Posterior vena cava (tissue), 2 donors: ENCODE data around the gene CARD8. TPM values are rescaled to one million over a fixed set of nuclear protein-coding genes. Genes with fewer than 3 reads are reported as not detected.
"Not testable (repeated sequence)": the region's sequence is repeated elsewhere in the genome, so short reads cannot be mapped to it uniquely, and the experiment has no call there.

Experiments used
- DNase-seq: peaks from one replicate; pipeline ENCODE4 v3.0.0-alpha.2; 2020; ENCODE audit warnings: low spot score
- intact Hi-C, 2 donors: fragments of 100-400 bp; cut with DNase I; formaldehyde crosslinking; loops; one replicate each; pipeline versions ENCODE4 v1.14.1 to v1.14.2; 2022 to 2023
- long read RNA-seq, 2 donors: library from polyadenylated mRNA; unstranded; transcript quantifications; one replicate each; pipeline ENCODE4 v2.0.0, GENCODE V29; 2020 to 2021
- total RNA-seq, 2 donors: library from RNA; stranded (reverse); fragmentation: NEBNext Ultra II Directional; extraction: Animal tissue kit (Norgen Biotek cat#: 25700); gene quantifications; one replicate each; pipeline ENCODE4 v1.2.1, GENCODE V29; 2021
- donor health status: DM: yes; HTN: yes; CAD: no.
- donor health status: DM: yes; HTN: yes; CAD: no.

Gene CARD8
- 10 to 100 TPM; 44.0 to 54.2 TPM for total RNA-seq
- long read RNA-seq, donor 1, partial matches to known transcripts = 1 of 4 reads
- long read RNA-seq, donor 1, other reads (novel, unspliced or antisense) = 2 of 4 reads
- long read RNA-seq, donor 2, partial matches to known transcripts = 3 of 10 reads
- long read RNA-seq, donor 2, other reads (novel, unspliced or antisense) = 5 of 10 reads

GRCh38 chr19:48255376-48256303 lies at the start of gene CARD8:
CARD8 (minus strand) TSS chr19:48255912; CDS start chr19:48241020, 14,892 bp downstream.
- intact Hi-C loops = no loop called here

DNA sequence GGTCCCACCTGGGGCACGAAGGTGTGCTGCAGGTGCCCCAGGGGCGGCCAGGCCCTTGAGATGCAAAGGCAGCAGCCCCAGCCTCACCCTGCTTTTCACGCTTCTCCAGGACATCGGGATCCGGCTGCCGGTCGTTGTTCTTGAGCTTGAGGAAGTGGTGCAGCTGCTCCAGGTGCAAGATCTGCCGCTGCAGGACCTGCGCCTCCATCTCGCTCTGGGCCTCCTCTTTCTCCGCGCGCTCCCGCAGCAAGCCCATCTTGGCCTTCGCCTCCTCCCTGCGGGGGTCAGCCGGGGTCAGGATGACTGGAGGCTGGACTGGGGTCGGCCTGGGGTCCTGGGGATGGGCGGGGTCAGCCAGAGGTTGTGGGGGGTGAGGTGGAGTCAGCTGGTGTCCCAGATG lies 48.2 kb upstream of the CARD8 start:
- DNase-seq = no peak
- intact Hi-C loops = no loop called here

More at GRCh38 chr19:48255376-48256303, at the start of gene CARD8:
- peak; percentile 89 for DNase-seq

DNA sequence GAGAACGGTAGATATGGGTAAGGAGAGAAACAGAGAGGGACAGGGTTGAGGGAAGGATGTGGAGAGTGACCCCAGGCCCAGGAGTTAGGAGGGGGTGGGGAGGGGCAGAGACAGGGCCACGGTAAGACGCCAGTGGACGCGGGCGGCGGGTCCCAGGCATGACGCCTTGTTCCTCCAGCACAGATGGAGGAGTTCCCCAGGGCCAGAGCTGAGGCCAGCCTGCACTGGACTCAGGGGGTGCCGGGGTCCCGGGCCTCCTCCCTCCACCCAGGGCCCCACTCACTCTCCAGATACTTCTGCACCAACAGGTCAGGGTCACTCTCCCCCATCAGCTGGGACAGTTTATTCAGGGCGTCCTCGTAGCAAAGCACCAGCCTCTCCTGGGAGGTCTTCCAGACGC lies 47.7 kb upstream of the CARD8 start:
- intact Hi-C loops = no loop called here
- no peak for DNase-seq

DNA sequence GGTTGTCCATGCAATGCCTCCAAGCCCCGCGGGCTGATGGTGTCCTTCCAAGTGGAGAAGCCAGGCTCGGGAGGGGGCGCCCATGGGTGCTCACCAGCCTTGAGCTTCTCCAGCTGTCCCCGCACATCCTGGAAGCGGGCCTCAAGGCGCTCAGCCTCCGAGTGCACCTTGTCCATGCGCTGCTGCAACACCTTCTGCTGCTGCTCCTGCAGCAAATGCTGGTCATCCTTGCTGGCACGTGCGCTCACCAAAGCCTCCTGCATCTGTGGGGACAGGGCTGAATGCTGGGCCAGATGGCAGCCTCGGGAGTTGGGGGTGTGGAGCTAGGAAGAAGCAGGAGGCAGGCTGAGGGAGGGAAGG lies 46.9 kb upstream of the CARD8 start:
- intact Hi-C loops = no loop called here
- no peak for DNase-seq

DNA sequence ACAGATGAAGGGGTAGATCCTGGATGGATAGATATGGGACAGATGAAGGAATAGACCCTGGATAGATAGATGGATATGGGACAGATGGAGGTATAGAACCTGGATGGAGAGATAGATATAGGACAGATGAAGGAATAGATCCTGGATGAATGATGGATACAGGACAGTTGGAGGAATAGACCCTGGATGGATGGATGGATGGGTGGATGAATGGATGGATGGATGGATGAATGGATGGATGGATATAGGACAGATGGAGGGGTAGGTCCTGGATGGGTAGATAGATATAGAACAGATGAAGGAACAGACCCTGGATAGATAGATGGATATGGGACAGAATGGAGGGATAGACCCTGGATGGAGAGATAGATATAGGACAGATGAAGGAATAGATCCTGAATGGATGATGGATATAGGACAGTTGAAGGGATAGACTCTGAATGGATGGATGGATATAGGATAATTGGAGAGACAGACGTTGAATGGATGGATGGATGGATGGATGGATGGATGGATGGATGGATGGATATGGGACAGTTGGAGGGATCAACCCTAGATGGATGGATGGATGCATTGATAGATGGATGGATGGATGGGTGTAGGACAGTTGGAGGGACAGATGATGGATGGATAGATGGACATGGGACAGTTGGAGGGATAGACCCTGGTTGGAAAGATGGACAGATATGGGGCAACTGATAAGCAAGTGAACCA lies 46.3 kb upstream of the CARD8 start:
- intact Hi-C loops = no loop called here
- DNase-seq = no peak

DNA sequence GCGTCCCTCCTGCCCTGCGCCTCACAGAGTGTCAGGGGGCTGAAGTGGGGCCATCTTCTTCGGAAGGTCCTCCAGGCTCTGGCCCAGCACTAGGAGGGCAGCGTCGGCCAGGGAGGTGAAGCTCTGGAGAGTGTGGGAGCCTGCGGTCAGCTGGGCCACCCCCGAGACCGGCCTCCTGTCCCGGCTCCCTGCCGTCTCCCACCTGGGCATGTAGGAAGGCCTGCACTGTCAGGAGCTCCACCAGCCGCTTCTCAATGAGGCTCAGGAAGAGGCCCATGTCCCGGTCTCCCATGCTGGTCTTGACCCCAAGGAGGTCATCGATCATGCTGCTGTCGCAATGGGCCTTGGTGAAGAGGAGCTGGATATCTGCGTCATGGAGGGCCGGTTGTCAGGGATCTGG lies 42.3 kb upstream of the CARD8 start:
- intact Hi-C loops = no loop called here
- no peak for DNase-seq

GRCh38 chr19:48296963-48297734 lies 41.4 kb upstream of the CARD8 start:
- DNase-seq = no peak
- intact Hi-C loops = no loop called here

DNA sequence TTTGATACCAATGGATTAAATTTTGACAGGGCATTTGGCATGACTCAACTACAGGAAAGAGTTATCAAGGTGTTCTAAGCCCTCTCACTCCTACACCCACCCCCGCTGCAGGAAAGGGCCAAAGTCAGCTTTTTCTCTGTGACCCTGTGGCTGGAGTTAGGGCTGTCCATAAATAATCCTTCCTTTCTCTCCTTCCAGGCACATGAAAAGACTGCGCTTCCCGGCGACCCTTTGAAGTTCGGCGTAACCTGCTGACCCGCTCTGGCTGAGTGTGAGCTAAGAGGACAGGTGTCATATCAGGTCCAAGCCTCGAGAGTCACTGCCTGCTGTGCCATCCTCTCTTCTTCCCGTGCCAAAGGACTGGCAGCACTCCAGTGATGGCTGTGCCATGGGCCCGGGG lies 39.7 kb upstream of the CARD8 start:
- intact Hi-C loops = no loop called here
- DNase-seq = no peak

DNA sequence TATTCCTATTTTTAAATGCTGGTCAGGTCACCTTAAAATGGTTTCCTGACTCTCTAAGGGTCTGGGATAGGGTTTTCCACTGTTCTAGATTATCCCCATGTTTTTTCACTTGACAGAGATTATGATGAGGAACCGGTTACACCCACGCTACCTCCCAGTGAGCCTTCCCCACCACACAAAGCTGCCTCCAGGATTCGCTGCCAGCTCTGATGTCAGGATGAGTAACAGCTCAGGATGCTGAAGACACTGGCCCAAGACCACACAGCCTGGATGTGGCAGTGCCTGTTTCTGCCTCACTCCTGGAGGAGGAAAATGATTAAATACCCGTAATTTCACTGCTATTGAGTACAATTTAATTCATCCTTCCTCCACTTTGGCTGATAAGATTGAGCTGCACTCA lies 37.1 kb upstream of the CARD8 start:
- intact Hi-C loops = no loop called here
- DNase-seq = no peak

DNA sequence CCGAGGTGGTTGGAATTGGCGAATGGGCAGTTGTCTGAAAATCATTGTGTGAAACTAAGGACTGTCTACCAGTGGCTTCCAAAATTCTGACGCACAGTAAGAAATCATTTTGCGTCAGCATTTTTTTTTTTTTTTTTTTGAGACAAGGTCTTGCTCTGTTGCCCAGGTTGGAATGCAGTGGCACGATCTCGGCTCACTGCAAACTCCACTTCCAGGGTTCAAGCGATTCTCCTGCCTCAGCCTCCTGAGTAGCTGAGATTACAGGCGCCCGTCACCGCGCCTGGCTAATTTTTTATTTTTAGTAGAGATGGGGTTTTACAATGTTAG lies 35.7 kb upstream of the CARD8 start:
- intact Hi-C loops, DNase-seq: not testable (repeated sequence)

GRCh38 chr19:48290771-48291488 lies 35.2 kb upstream of the CARD8 start:
- intact Hi-C loops = no loop called here
- DNase-seq = peak; percentile 95

- no peak for DNase-seq
- intact Hi-C loops = no loop called here
Observed at GRCh38 chr19:48290401-48290770, 34.7 kb upstream of the CARD8 start.

GRCh38 chr19:48287748-48288147 lies 32.0 kb upstream of the CARD8 start:
- no peak for DNase-seq
- intact Hi-C loops = no loop called here

DNA sequence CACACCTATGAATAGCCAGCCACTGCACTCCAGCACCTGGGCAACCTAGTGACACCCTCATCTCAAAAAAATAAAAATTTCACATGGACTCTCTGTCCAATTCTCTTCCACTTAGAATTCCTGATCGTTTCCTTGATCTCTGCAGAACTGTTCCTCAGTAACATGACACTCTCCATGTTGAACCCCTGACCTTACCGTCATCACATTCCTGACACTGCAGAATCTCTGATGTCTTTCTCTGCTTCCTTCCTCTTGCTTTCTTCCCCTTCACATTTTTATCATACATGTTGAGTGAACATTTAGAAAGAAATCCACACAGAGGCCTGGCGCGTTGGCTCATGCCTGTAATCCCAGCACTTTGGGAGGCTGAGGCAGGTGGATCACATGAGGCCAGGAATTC lies 29.2 kb upstream of the CARD8 start:
- intact Hi-C loops = no loop called here
- DNase-seq = peak; percentile 7

DNA sequence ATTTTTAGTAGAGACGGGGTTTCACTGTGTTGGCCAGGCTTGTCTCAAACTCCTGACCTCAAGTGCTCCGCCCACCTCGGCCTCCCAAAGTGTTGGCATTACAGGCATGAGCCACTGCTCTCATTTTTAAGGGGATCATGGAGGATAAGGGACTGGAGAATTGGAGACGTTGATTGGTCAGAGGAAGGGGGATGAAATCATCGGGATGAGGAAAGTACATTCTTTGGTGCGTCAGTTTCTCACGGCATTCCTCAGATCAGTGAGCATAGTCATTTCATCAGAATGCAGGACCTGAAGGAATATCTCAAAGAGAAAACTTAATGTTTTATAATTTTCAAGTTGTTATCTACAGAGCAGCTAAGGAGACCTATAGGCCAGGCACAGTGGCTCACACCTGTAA lies 28.2 kb upstream of the CARD8 start:
- peak; percentile 0 for DNase-seq

GRCh38 chr19:48279747-48280146 lies 24.0 kb upstream of the CARD8 start:
- intact Hi-C loops = no loop called here
- no peak for DNase-seq

More for the DNA sequence above, 28.2 kb upstream of the CARD8 start:
- intact Hi-C loops = no loop called here

DNA sequence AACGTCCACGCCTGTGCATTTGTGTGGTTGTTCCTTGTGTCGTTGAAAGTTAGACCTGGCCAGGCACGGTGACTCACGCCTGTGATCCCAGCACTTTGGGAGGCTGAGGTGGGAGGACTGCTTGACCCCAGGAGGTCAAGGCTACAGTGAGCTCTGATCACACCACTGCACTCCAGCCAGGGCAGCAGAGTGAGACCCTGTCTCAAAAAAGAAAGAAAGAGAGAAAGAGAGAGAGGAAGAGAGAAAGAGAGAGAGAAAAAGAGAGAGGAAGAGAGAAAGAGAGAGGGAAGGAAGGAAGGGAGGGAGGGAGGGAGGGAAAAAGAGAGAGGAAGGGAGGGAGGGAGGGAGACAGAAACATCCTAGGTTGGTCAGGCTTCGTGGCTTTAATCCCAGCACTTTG lies 19.2 kb upstream of the CARD8 start:
- DNase-seq = no peak
- intact Hi-C loops = no loop called here

DNA sequence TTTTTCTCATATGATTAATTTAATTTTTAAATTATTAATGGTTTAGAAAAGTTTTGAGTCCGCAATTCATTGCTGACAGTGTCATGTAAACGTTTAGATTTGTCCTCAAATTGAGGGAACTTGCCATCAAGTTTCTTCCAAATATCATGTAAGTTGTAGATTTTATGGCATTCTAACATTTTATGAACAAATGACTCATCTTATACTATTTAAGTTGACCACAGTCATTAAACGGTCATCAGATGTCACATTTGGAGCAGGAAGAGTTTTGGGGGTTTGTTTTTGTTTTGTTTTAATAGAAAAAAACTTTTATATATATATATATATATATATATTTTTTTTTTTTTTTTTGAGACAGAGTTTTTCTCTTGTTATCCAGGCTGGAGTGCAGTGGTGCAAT lies 18.5 kb upstream of the CARD8 start:
- intact Hi-C loops = no loop called here
- DNase-seq = no peak

DNA sequence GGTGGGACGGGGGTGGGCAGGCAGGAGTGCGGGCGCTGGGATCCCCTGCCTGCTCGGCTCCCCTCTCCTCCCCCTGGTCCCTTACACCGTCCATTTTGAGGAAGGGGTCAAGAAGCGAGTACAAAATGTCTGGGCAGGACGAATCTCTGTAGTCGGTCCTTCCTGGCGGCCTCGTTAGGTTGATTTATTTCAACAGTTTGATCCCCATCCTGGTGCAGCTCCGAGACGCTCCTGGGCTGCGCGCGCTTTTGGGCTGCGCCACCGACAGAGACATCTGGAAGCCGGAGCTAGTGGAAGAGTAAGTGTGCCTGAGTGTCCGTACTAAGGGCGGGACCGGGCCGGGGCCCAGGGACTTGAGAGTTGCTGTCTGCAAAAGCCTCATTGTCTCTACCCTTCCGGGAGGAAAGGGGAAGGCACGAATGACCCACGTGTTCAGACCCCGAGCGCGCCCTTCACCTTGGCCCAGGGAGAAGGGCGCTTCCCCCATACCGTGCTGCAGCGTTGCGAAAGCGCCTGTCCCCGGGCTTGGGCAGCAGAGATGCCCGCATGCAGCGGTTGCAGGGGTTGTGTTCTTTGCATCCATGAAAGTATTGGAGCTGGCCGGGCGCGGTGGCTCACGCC lies 15.9 kb upstream of the CARD8 start:
- intact Hi-C loops = no loop called here
- DNase-seq = no peak
